ENCODE measurements around the gene ARID1B. TPM values are rescaled to one million over a fixed set of nuclear protein-coding genes. Genes with fewer than 3 reads are reported as not detected.

The ARID1B gene
- total RNA-seq, 1 experiment from 2014 or later: 63.9 TPM

GRCh38 chr6:156916130-156916801, 139.1 kb downstream of the ARID1B start:
- no peak for TF ChIP-seq CTCF (IDR thresholded peaks at IDR 0.05; ENCODE audit: unreplicated experiment)
- POLR2A ChIA-PET: no interaction called here

GRCh38 chr6:156917213-156917612, 140.0 kb downstream of the ARID1B start:
- intact Hi-C loops (cut with micrococcal nuclease): no loop called here
- no peak for DNase-seq (ENCODE audit: unreplicated experiment)

More at GRCh38 chr6:156916130-156916801, 139.1 kb downstream of the ARID1B start:
- intact Hi-C loops (cut with micrococcal nuclease): no loop called here
- Mint-ChIP-seq H3K36me3 (ENCODE audit: insufficient read depth, unreplicated experiment) (peaks cover 4% of the 10 kb centered on the region), H3K27ac (ENCODE audit: low read depth, unreplicated experiment) (no peak overlapping the region), H3K27me3 (ENCODE audit: insufficient read depth, unreplicated experiment) (no peaks in the 10 kb centered on the region), H3K4me3 (ENCODE audit: unreplicated experiment) (no peak overlapping the region), H3K4me1 (ENCODE audit: insufficient read depth, unreplicated experiment) (no peaks in the 10 kb centered on the region), H3K9me3 (ENCODE audit: unreplicated experiment) (no peaks in the 10 kb centered on the region)
- DNase-seq (ENCODE audit: unreplicated experiment): no peak
- no TSS peak for BruUV-seq (replicated peaks)
- CTCF ChIA-PET: no interaction called here

GRCh38 chr6:156918647-156919046, 141.5 kb downstream of the ARID1B start:
- Mint-ChIP-seq H3K27ac (ENCODE audit: low read depth, unreplicated experiment) (no peak overlapping the region), H3K9me3 (ENCODE audit: unreplicated experiment) (no peaks in the 10 kb centered on the region), H3K4me3 (ENCODE audit: unreplicated experiment) (no peak overlapping the region), H3K27me3 (ENCODE audit: insufficient read depth, unreplicated experiment) (no peaks in the 10 kb centered on the region), H3K4me1 (ENCODE audit: insufficient read depth, unreplicated experiment) (no peaks in the 10 kb centered on the region), H3K36me3 (ENCODE audit: insufficient read depth, unreplicated experiment) (peaks cover 4% of the 10 kb centered on the region)
- ChIA-PET CTCF (interaction anchor here (0.7 kb wide), 1 partner anchor 1082 kb away, joined by 5 read pairs; no protein-coding TSS in a partner anchor), POLR2A (no interaction called here)
- intact Hi-C loops (cut with micrococcal nuclease): no loop called here
- TF ChIP-seq CTCF (IDR thresholded peaks at IDR 0.05; ENCODE audit: unreplicated experiment): no peak
- no peak for DNase-seq (ENCODE audit: unreplicated experiment)
- BruUV-seq (replicated peaks): no TSS peak

More at GRCh38 chr6:156917213-156917612, 140.0 kb downstream of the ARID1B start:
- Mint-ChIP-seq H3K36me3 (ENCODE audit: insufficient read depth, unreplicated experiment) (peaks cover 4% of the 10 kb centered on the region), H3K27ac (ENCODE audit: low read depth, unreplicated experiment) (no peak overlapping the region), H3K4me1 (ENCODE audit: insufficient read depth, unreplicated experiment) (no peaks in the 10 kb centered on the region), H3K4me3 (ENCODE audit: unreplicated experiment) (no peak overlapping the region), H3K27me3 (ENCODE audit: insufficient read depth, unreplicated experiment) (no peaks in the 10 kb centered on the region), H3K9me3 (ENCODE audit: unreplicated experiment) (no peaks in the 10 kb centered on the region)
- TF ChIP-seq CTCF (IDR thresholded peaks at IDR 0.05; ENCODE audit: unreplicated experiment): no peak
- CTCF ChIA-PET: no interaction called here
- no TSS peak for BruUV-seq (replicated peaks)
- POLR2A ChIA-PET: no interaction called here

- CTCF ChIA-PET: no interaction called here
- Mint-ChIP-seq H3K27ac (ENCODE audit: low read depth, unreplicated experiment) (no peak overlapping the region), H3K9me3 (ENCODE audit: unreplicated experiment) (no peaks in the 10 kb centered on the region), H3K36me3 (ENCODE audit: insufficient read depth, unreplicated experiment) (peaks cover 4% of the 10 kb centered on the region), H3K4me3 (ENCODE audit: unreplicated experiment) (no peak overlapping the region), H3K4me1 (ENCODE audit: insufficient read depth, unreplicated experiment) (no peaks in the 10 kb centered on the region), H3K27me3 (ENCODE audit: insufficient read depth, unreplicated experiment) (no peaks in the 10 kb centered on the region)
- POLR2A ChIA-PET: interaction anchor here (0.6 to 1.2 kb wide), 2 partner anchors 17 to 52 kb away, joined by 4 read pairs; no protein-coding TSS in a partner anchor
- BruUV-seq (replicated peaks): no TSS peak
- no peak for DNase-seq (ENCODE audit: unreplicated experiment)
- intact Hi-C loops (cut with micrococcal nuclease): no loop called here
- no peak for TF ChIP-seq CTCF (IDR thresholded peaks at IDR 0.05; ENCODE audit: unreplicated experiment)
These were observed 142.2 kb downstream of the ARID1B start for GRCh38 chr6:156919370-156919769.

Data from MCF 10A (cell line).